HG03159 (cell line): ENCODE data around the gene LINGO1.

ENCODE experiments used
- ATAC-seq: cut with Tn5 transposase; IDR thresholded peaks from one replicate; pipeline ENCODE4 v1.9.1; 2021; ENCODE audit warnings: mild to moderate bottlenecking, moderate library complexity; ENCODE audit not compliant: unreplicated experiment

LINGO1 gene

GRCh38 chr15:77573802-77574201 is 58.9 kb downstream of the LINGO1 start:
- ATAC-seq, result no peak

- no peak for ATAC-seq
Observed at GRCh38 chr15:77572186-77572585, 60.5 kb downstream of the LINGO1 start.

DNA sequence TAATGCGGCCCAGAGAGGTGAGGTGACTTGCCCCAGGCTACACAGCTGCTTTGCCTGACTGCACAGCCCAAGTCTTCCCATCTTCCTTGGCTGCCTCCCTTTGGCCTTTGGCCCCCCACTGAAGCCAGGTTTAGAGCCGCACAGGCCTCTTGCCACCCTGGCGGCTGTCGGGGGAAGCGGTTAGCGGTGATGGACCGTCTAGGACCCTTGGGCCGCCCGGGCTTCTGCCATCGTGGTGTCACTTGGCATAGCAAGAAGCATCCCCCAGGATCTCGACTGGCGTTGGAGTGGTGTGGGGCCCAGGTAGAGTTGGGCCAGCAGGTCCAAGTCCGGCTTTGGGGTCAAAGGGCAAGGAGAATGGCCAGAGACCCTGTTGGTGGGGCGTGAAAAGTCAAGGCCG is 61.0 kb downstream of the LINGO1 start:
- no peak for ATAC-seq

DNA sequence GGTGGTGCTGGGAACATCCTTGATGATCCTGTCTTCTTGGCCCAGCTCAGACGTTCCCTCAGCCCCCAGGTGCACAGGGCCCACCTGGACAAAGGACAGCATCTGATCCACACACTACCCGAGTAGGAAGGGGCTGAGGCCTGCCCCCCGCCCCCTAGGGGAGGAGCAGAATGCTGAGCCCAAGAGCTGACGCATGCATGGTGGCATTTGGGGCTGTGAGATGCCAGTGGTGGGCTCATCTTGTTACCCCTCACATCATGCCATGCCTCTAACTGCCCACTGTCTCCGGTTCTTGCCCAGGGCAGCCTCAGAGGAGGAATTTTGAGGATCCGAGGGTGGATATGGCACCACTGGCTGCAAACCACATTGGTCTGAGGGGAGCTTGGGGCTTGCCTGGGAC is 61.5 kb downstream of the LINGO1 start:
- ATAC-seq, result no peak

- ATAC-seq, result no peak
Observed at GRCh38 chr15:77569729-77570125, 63.0 kb downstream of the LINGO1 start.

GRCh38 chr15:77568973-77569728 is 63.6 kb downstream of the LINGO1 start:
- no peak for ATAC-seq

DNA sequence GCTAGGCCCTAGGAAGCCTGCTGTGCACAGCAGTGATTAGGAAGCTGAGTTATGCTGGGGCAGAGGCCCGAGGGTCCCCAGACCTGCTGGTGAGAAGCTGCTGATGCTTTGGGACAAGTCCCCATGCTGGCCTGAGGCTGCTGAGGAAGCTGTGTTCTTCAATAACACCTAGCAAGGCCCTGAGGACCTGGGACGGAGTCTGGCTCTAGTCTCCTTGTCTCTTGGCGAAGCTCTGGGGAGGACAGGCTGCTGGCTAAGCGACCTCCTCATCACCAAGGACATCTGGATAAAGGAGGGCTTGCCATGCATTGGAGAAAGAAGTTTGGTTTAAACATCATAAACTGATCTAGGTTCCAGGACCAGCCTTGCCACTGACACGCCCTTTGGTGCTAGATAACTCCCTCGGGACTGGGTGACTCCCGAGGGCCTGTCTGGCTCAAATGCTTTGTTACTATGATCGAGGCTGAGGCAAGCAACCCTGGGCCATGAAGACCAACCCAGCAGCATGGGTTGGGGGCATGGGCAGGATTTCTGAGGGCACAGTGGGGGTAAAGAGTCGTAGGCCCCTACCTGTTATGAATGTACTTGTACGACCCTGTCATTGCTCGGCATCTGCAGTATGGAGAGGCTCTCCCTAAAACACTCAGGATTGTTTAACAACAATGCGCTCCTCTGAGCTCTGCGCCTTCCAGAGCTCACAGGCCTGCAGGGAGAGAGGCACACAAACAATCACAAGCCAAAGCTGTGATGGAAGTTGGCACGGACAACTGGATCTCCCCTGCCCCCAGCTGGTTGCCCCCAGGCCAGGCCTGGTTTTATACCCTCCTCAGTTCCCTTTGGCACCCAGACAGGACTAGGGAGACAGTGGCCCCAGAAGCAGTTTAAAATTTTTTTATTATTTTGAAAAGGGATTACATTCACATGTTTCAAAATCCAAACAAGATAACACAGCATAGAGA is 64.4 kb downstream of the LINGO1 start:
- ATAC-seq, result no peak

GRCh38 chr15:77567202-77567601 is 65.5 kb downstream of the LINGO1 start:
- no peak for ATAC-seq

DNA sequence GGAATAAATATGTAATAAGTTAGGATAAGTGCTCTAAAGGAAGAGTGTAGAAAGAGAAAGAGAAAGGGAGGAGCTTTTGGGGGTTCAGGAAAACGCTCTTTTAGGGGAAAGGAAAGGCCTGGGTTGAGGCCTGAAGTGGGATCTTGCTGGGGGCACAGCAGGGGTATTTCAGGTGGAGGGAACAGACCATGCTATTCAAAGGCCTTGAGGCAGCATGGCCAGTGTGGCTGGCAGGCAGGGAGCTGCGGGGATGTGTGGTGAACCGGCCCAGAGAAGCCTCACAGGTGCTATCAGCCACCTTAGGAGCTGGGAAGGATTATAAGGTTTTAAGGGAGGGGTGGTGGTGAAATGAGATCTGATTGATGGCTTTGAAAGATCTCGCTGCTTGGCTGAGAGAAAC is 66.6 kb downstream of the LINGO1 start:
- no peak for ATAC-seq

- no peak for ATAC-seq
Observed at GRCh38 chr15:77565378-77565915, 67.3 kb downstream of the LINGO1 start.

DNA sequence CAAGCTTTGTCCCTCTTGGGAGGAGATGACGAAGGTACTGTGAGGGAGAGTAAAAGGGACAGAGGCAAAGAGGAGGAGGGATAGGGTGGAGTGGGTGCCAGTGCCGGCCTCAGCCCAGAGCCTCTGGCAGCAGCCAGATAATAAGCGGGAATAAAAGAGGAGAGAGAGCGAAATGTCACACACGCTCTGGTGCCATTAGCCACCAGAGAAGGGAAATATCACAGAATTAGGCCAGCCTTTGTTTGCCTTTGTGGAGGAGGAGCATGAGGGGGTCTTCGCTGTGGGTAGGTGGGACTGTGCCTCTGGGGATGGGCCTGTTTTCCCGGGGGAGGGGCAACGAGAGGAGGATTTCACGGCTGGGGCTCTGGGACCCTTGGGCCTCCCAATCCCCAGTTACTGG is 67.8 kb downstream of the LINGO1 start:
- ATAC-seq, result no peak

GRCh38 chr15:77564341-77564740 is 68.4 kb downstream of the LINGO1 start:
- ATAC-seq, result no peak

GRCh38 chr15:77563623-77564156 is 69.0 kb downstream of the LINGO1 start:
- no peak for ATAC-seq
